H54 (cell line): ENCODE data around the gene ZNF44.

Source experiments
- DNase-seq: peaks from one replicate; pipeline ENCODE4 v3.0.0; 2011; ENCODE audit warnings: low spot score, mixed read lengths; ENCODE audit not compliant: insufficient read length
- FAIRE-seq: peaks from 3 replicates; lab custom pipeline; 2011; peaks lifted over from hg19 to GRCh38; lab: Jason Lieb, UNC
- POLR2A ChIP-seq: IDR thresholded peaks from 2 replicates; pipeline ENCODE4 v1.6.1; 2011; ENCODE audit warnings: low read depth, mild to moderate bottlenecking, low read length

Gene ZNF44

GRCh38 chr19:12284631-12285030, 10.1 kb downstream of the ZNF44 start:
- DNase-seq, result no peak
- FAIRE-seq, result no peak
- no peak for TF ChIP-seq POLR2A

- no peak for FAIRE-seq
- TF ChIP-seq POLR2A, result no peak
- no peak for DNase-seq
Measured at GRCh38 chr19:12284226-12284625, 10.5 kb downstream of the ZNF44 start.

- TF ChIP-seq POLR2A, result no peak
Measured at GRCh38 chr19:12278713-12279112, 16.0 kb downstream of the ZNF44 start.

GRCh38 chr19:12272980-12273901, 21.4 kb downstream of the ZNF44 start:
- no peak for DNase-seq
- FAIRE-seq, result no peak
- TF ChIP-seq POLR2A, result no peak

More at GRCh38 chr19:12278713-12279112, 16.0 kb downstream of the ZNF44 start:
- FAIRE-seq (no peak), DNase-seq (no peak)

GRCh38 chr19:12272386-12272785, 22.3 kb downstream of the ZNF44 start:
- DNase-seq (no peak), FAIRE-seq (no peak)
- TF ChIP-seq POLR2A, result no peak

GRCh38 chr19:12270854-12271253, 23.8 kb downstream of the ZNF44 start:
- DNase-seq, result no peak
- no peak for TF ChIP-seq POLR2A
- FAIRE-seq, result no peak

GRCh38 chr19:12265921-12266704, 28.6 kb downstream of the ZNF44 start:
- FAIRE-seq, result no peak
- TF ChIP-seq POLR2A, result no peak
- no peak for DNase-seq

- no peak for TF ChIP-seq POLR2A
- DNase-seq (no peak), FAIRE-seq (no peak)
Measured at GRCh38 chr19:12261554-12261953, 33.1 kb downstream of the ZNF44 start.

GRCh38 chr19:12260861-12261260, 33.8 kb downstream of the ZNF44 start:
- FAIRE-seq, result no peak
- no peak for DNase-seq
- no peak for TF ChIP-seq POLR2A

- FAIRE-seq (no peak), DNase-seq (no peak)
- TF ChIP-seq POLR2A, result no peak
Measured at GRCh38 chr19:12260236-12260635, 34.4 kb downstream of the ZNF44 start.

GRCh38 chr19:12255372-12255771, 39.3 kb downstream of the ZNF44 start:
- no peak for FAIRE-seq
- no peak for TF ChIP-seq POLR2A
- DNase-seq, result no peak

- no peak for TF ChIP-seq POLR2A
- no peak for DNase-seq
- FAIRE-seq, result no peak
Measured at GRCh38 chr19:12247644-12248222, 47.0 kb downstream of the ZNF44 start.

- TF ChIP-seq POLR2A, result no peak
- DNase-seq (no peak), FAIRE-seq (no peak)
Measured at GRCh38 chr19:12244370-12244769, 50.3 kb downstream of the ZNF44 start.
